HG02870 (cell line): Measurements from ENCODE around the gene FAM171A1.
"Not testable (repeated sequence)": the region's sequence is repeated elsewhere in the genome, so short reads cannot be mapped to it uniquely, and the experiment has no call there.

Experiments
- ATAC-seq: cut with Tn5 transposase; IDR thresholded peaks from one replicate; pipeline ENCODE4 v1.9.1; 2021; ENCODE audit warnings: mild to moderate bottlenecking, moderate library complexity; ENCODE audit not compliant: unreplicated experiment

The FAM171A1 gene

GRCh38 chr10:15321431-15322341 is 49.4 kb downstream of the FAM171A1 start:
- no peak for ATAC-seq

- no peak for ATAC-seq
These were observed 50.4 kb downstream of the FAM171A1 start for GRCh38 chr10:15320522-15321203.

- no peak for ATAC-seq
These were observed 51.0 kb downstream of the FAM171A1 start for GRCh38 chr10:15320118-15320517.

- ATAC-seq = no peak
These were observed 54.1 kb downstream of the FAM171A1 start for GRCh38 chr10:15316871-15317464.

- ATAC-seq = no peak
These were observed 54.9 kb downstream of the FAM171A1 start for GRCh38 chr10:15316145-15316544.

GRCh38 chr10:15315286-15315685 is 55.8 kb downstream of the FAM171A1 start:
- no peak for ATAC-seq

- ATAC-seq = no peak
These were observed 56.5 kb downstream of the FAM171A1 start for GRCh38 chr10:15314482-15315045.

GRCh38 chr10:15313843-15314242 is 57.2 kb downstream of the FAM171A1 start:
- no peak for ATAC-seq

- no peak for ATAC-seq
These were observed 58.0 kb downstream of the FAM171A1 start for GRCh38 chr10:15313047-15313446.

- ATAC-seq = no peak
These were observed 59.4 kb downstream of the FAM171A1 start for GRCh38 chr10:15311569-15312280.

- ATAC-seq = no peak
These were observed 60.1 kb downstream of the FAM171A1 start for GRCh38 chr10:15310776-15311568.

GRCh38 chr10:15309221-15309620 is 61.9 kb downstream of the FAM171A1 start:
- no peak for ATAC-seq

GRCh38 chr10:15306735-15307280 is 64.3 kb downstream of the FAM171A1 start:
- no peak for ATAC-seq

GRCh38 chr10:15305634-15306033 is 65.5 kb downstream of the FAM171A1 start:
- no peak for ATAC-seq

- no peak for ATAC-seq
These were observed 65.9 kb downstream of the FAM171A1 start for GRCh38 chr10:15305161-15305560.

- not testable (repeated sequence) for ATAC-seq
These were observed 68.7 kb downstream of the FAM171A1 start for GRCh38 chr10:15302188-15302956.

GRCh38 chr10:15300697-15301096 is 70.4 kb downstream of the FAM171A1 start:
- no peak for ATAC-seq

GRCh38 chr10:15300145-15300544 is 70.9 kb downstream of the FAM171A1 start:
- ATAC-seq = no peak

GRCh38 chr10:15296701-15297100 is 74.4 kb downstream of the FAM171A1 start:
- no peak for ATAC-seq
